ENCODE data around the gene VPS50. TPM values are rescaled to one million over a fixed set of nuclear protein-coding genes. Genes with fewer than 3 reads are reported as not detected.

Gene VPS50
- total RNA-seq, 1 experiment from 2014 or later, result 13.6 TPM

DNA sequence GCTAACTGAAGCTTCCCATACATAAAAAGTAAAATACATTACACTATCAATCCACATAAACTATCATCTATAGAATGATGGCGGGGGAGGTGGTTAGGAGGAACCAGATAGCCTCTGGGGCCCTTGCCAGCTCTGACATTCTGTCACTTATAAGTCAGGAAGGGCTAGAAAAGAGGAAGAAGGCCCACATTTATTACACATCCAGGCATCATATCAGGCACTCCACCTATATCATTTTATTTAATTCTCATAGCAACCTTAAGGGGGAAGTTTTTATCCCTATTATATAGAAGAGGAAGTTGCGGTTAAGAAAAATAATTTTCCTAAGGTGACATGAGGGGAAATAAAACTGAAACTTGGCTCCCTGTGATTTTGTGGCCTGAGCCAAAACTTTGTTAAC, 35.8 kb upstream of the VPS50 start:
- no peak overlapping the region for H3K18ac ChIP-seq (ENCODE audit: insufficient read length, low read depth, low read length)
- H3K79me1 ChIP-seq (ENCODE audit: insufficient read depth, low read depth, low read length, poor library complexity, severe bottlenecking), result no peaks in the 10 kb centered on the region
- WGBS (ENCODE audit: extremely low coverage, insufficient read length, low lambda C conversion rate), result no CpG with 5 or more reads among the region's 2 CpGs
- H3K56ac ChIP-seq (ENCODE audit: insufficient read length, low read depth, low read length), result no peak overlapping the region
- H3T11ph ChIP-seq (ENCODE audit: low read length), result no peak overlapping the region
- Mint-ChIP-seq H3K4me3 (no peak overlapping the region), H3K36me3 (ENCODE audit: insufficient read depth in 1 of 3, low read depth in 3 of 3) (no peaks in the 10 kb centered on the region), H3K27ac (no peak overlapping the region), H3K27me3 (ENCODE audit: low read depth) (peaks cover 16% of the 10 kb centered on the region), H3K9me3 (no peaks in the 10 kb centered on the region), H3K4me1 (no peaks in the 10 kb centered on the region)
- H3K79me2 ChIP-seq (ENCODE audit: insufficient read depth, low read length), result no peaks in the 10 kb centered on the region
- H4K8ac ChIP-seq (replicated peaks; ENCODE audit: insufficient read length, low read depth, low read length), result no peak overlapping the region
- H2AFZ ChIP-seq (ENCODE audit: low read length), result no peak overlapping the region
- H3K27me3 ChIP-seq (ENCODE audit: insufficient read depth, low read length), result no peaks in the 10 kb centered on the region
- H3K23me2 ChIP-seq (ENCODE audit: insufficient read length, low read depth, low read length, poor library complexity, severe bottlenecking), result no peaks in the 10 kb centered on the region
- no peak overlapping the region for H4K5ac ChIP-seq (ENCODE audit: insufficient read length, low read depth, low read length)
- no peaks in the 10 kb centered on the region for H3K4me1 ChIP-seq (ENCODE audit: insufficient read depth, low read length)
- no peaks in the 10 kb centered on the region for H4K20me1 ChIP-seq (ENCODE audit: control insufficient read depth, insufficient read depth, insufficient read length)
- no peak overlapping the region for H3K4me2 ChIP-seq (ENCODE audit: insufficient read depth, insufficient read length, low read length)
- no peaks in the 10 kb centered on the region for H3K9me3 ChIP-seq (ENCODE audit: control insufficient read depth, low read depth, low read length)
- H3K4ac ChIP-seq (ENCODE audit: low read depth, low read length), result no peak overlapping the region
- H2BK20ac ChIP-seq (ENCODE audit: low read depth, low read length, poor library complexity, severe bottlenecking), result no peak overlapping the region
- DNase-seq, result no peak
- no peak overlapping the region for H2AK5ac ChIP-seq (ENCODE audit: insufficient read length, low read length)
- H4K91ac ChIP-seq (ENCODE audit: insufficient read length, low read depth, low read length), result no peak overlapping the region
- no peak overlapping the region for H2BK5ac ChIP-seq (ENCODE audit: insufficient read length, low read length)
- TF ChIP-seq, protein P1, sequence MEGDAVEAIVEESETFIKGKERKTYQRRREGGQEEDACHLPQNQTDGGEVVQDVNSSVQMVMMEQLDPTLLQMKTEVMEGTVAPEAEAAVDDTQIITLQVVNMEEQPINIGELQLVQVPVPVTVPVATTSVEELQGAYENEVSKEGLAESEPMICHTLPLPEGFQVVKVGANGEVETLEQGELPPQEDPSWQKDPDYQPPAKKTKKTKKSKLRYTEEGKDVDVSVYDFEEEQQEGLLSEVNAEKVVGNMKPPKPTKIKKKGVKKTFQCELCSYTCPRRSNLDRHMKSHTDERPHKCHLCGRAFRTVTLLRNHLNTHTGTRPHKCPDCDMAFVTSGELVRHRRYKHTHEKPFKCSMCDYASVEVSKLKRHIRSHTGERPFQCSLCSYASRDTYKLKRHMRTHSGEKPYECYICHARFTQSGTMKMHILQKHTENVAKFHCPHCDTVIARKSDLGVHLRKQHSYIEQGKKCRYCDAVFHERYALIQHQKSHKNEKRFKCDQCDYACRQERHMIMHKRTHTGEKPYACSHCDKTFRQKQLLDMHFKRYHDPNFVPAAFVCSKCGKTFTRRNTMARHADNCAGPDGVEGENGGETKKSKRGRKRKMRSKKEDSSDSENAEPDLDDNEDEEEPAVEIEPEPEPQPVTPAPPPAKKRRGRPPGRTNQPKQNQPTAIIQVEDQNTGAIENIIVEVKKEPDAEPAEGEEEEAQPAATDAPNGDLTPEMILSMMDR (conservative IDR thresholded peaks at IDR 0.05), result no peak
- no peak overlapping the region for H2BK120ac ChIP-seq (ENCODE audit: low read depth, low read length, poor library complexity, severe bottlenecking)
- no peak overlapping the region for H3K9ac ChIP-seq (ENCODE audit: extremely low read depth, insufficient read length, low read length)
- H3K23ac ChIP-seq (ENCODE audit: insufficient read length, low read depth, low read length), result no peak overlapping the region
- H2BK15ac ChIP-seq (ENCODE audit: low read depth, low read length), result no peak overlapping the region
- H2BK12ac ChIP-seq (ENCODE audit: insufficient read length, low read depth, low read length), result no peak overlapping the region
- no peak overlapping the region for H3K14ac ChIP-seq (ENCODE audit: insufficient read depth, low read length)
- H3K27ac ChIP-seq (ENCODE audit: insufficient read length, low read depth, low read length), result no peak overlapping the region
